Mesothelial cell of epicardium (in vitro differentiated cells): ENCODE data around the gene TNFRSF11A. TPM values are rescaled to one million over a fixed set of nuclear protein-coding genes. Genes with fewer than 3 reads are reported as not detected.

Experiments used
- DNase-seq, 2 experiments: peaks; one replicate each; pipeline ENCODE4 v3.0.0; 2021; ENCODE audit warnings: low spot score in 2 of 2; ENCODE audit not compliant: unreplicated experiment in 2 of 2
- H3K27ac Mint-ChIP-seq: 2 replicates; pipeline ENCODE4 v1.8.0; 2021; ENCODE audit warnings: mixed read lengths
- H3K27me3 Mint-ChIP-seq: 2 replicates; pipeline ENCODE4 v1.8.0; 2021; ENCODE audit warnings: low read depth, mixed read lengths
- H3K36me3 Mint-ChIP-seq: 2 replicates; pipeline ENCODE4 v1.8.0; 2021; ENCODE audit warnings: mixed read lengths
- H3K4me1 Mint-ChIP-seq: 2 replicates; pipeline ENCODE4 v1.8.0; 2021; ENCODE audit warnings: mixed read lengths
- H3K4me3 Mint-ChIP-seq: 2 replicates; pipeline ENCODE4 v1.8.0; 2021; ENCODE audit warnings: mild to moderate bottlenecking, moderate library complexity, mixed read lengths
- H3K9me3 Mint-ChIP-seq: 2 replicates; pipeline ENCODE4 v1.8.0; 2021; ENCODE audit warnings: mixed read lengths
- CTCF ChIP-seq: fragments of 200-600 bp; sonication (generic); IDR thresholded peaks from one replicate; pipeline ENCODE4 v1.5.0; 2021; ENCODE audit warnings: antibody characterized with exemption; ENCODE audit not compliant: unreplicated experiment
- total RNA-seq: library from RNA; stranded (reverse); gene quantifications from 3 replicates; pipeline ENCODE4 v1.2.1, GENCODE V29; 2021

The TNFRSF11A gene
- total RNA-seq, 1 donor from 2014 or later = 0.83 TPM

GRCh38 chr18:62348474-62348873 is 23.4 kb downstream of the TNFRSF11A start:
- Mint-ChIP-seq H3K27ac (no peak overlapping the region), H3K4me3 (no peak overlapping the region), H3K9me3 (no peaks in the 10 kb centered on the region), H3K27me3 (peaks cover 18% of the 10 kb centered on the region), H3K36me3 (no peaks in the 10 kb centered on the region), H3K4me1 (no peaks in the 10 kb centered on the region)
- no peak for TF ChIP-seq CTCF
- no peak for DNase-seq

GRCh38 chr18:62353170-62353569 is 28.1 kb downstream of the TNFRSF11A start:
- Mint-ChIP-seq H3K27me3 (peaks cover 4% of the 10 kb centered on the region), H3K27ac (no peak overlapping the region), H3K9me3 (no peaks in the 10 kb centered on the region), H3K4me3 (no peak overlapping the region), H3K4me1 (no peaks in the 10 kb centered on the region), H3K36me3 (no peaks in the 10 kb centered on the region)
- no peak for DNase-seq
- TF ChIP-seq CTCF = no peak

GRCh38 chr18:62354151-62354550 is 29.0 kb downstream of the TNFRSF11A start:
- H3K4me3 Mint-ChIP-seq = no peak overlapping the region
- H3K9me3 Mint-ChIP-seq = no peaks in the 10 kb centered on the region
- H3K36me3 Mint-ChIP-seq = no peaks in the 10 kb centered on the region
- peaks cover 3% of the 10 kb centered on the region for H3K27me3 Mint-ChIP-seq
- H3K27ac Mint-ChIP-seq = no peak overlapping the region
- no peak for DNase-seq
- no peaks in the 10 kb centered on the region for H3K4me1 Mint-ChIP-seq
- TF ChIP-seq CTCF = no peak

GRCh38 chr18:62357079-62357719 is 32.1 kb downstream of the TNFRSF11A start:
- DNase-seq = no peak
- H3K27me3 Mint-ChIP-seq = peaks cover 6% of the 10 kb centered on the region
- H3K4me1 Mint-ChIP-seq = no peaks in the 10 kb centered on the region
- H3K9me3 Mint-ChIP-seq = no peaks in the 10 kb centered on the region
- H3K36me3 Mint-ChIP-seq = no peaks in the 10 kb centered on the region
- no peak overlapping the region for H3K27ac Mint-ChIP-seq
- H3K4me3 Mint-ChIP-seq = no peak overlapping the region
- TF ChIP-seq CTCF = no peak

GRCh38 chr18:62360805-62361204 is 35.7 kb downstream of the TNFRSF11A start:
- no peak for DNase-seq
- no peaks in the 10 kb centered on the region for H3K4me1 Mint-ChIP-seq
- H3K4me3 Mint-ChIP-seq = no peak overlapping the region
- no peaks in the 10 kb centered on the region for H3K9me3 Mint-ChIP-seq
- no peak for TF ChIP-seq CTCF
- H3K36me3 Mint-ChIP-seq = no peaks in the 10 kb centered on the region
- H3K27ac Mint-ChIP-seq = no peak overlapping the region
- peaks cover 6% of the 10 kb centered on the region for H3K27me3 Mint-ChIP-seq

- no peak overlapping the region for H3K27ac Mint-ChIP-seq
- peaks cover 6% of the 10 kb centered on the region for H3K27me3 Mint-ChIP-seq
- H3K36me3 Mint-ChIP-seq = no peaks in the 10 kb centered on the region
Observed at GRCh38 chr18:62361288-62361687, 36.2 kb downstream of the TNFRSF11A start.

More at GRCh38 chr18:62361288-62361687, 36.2 kb downstream of the TNFRSF11A start:
- no peak for TF ChIP-seq CTCF
- Mint-ChIP-seq H3K4me3 (no peak overlapping the region), H3K4me1 (no peaks in the 10 kb centered on the region), H3K9me3 (no peaks in the 10 kb centered on the region)
- no peak for DNase-seq
